K562 (cell line): ENCODE results near the gene ANKRD24. TPM values are rescaled to one million over a fixed set of nuclear protein-coding genes. Genes with fewer than 3 reads are reported as not detected.

Experiments
- ADNP ChIP-seq: fragments of 200-800 bp; sonication (Bioruptor generic); IDR thresholded peaks from 2 replicates; pipeline ENCODE4 v1.6.1; 2016; ENCODE audit warnings: missing genetic modification characterization, missing compliant biosample characterization
- DLX4 ChIP-seq: fragments of 250-450 bp; sonication (Bioruptor Pico); IDR thresholded peaks from 2 replicates; pipeline ENCODE4 v1.6.1; 2021; ENCODE audit warnings: mild to moderate bottlenecking
- ETS2 ChIP-seq: IDR thresholded peaks from 2 replicates; pipeline ENCODE4 v1.6.1; 2016; ENCODE audit warnings: borderline replicate concordance, missing genetic modification characterization, mild to moderate bottlenecking, moderate library complexity, missing compliant biosample characterization; ENCODE audit not compliant: poor library complexity, severe bottlenecking
- ETV1 ChIP-seq: fragments of 450-650 bp; conservative IDR thresholded peaks from 2 replicates; pipeline ENCODE4 v1.6.1; 2016; ENCODE audit warnings: missing genetic modification characterization, control low read depth, low read depth, missing compliant biosample characterization
- FOSL1 ChIP-seq: fragments of 200-800 bp; sonication (Bioruptor generic); conservative IDR thresholded peaks from 2 replicates; pipeline ENCODE4 v1.6.1; 2016; ENCODE audit warnings: missing genetic modification characterization, missing compliant biosample characterization
- FUS ChIP-seq: fragments of 200-400 bp; formaldehyde crosslinking; optimal IDR thresholded peaks from 2 replicates; pipeline ENCODE3; 2017; ENCODE audit warnings: low read depth, low read length
- HDAC1 ChIP-seq, 2 experiments: fragments of 450-650 bp; IDR thresholded peaks; 2 replicates each; pipeline ENCODE4 v1.6.1; 2016 to 2017; ENCODE audit warnings: inconsistent platforms in 1 of 2, mild to moderate bottlenecking in 1 of 2, moderate library complexity in 1 of 2
- MNT ChIP-seq, 2 experiments: fragments of 450-650 bp; conservative IDR thresholded peaks; 2 replicates each; pipeline ENCODE4 v1.6.1; 2017; ENCODE audit warnings: mild to moderate bottlenecking in 2 of 2, moderate library complexity in 2 of 2
- POU5F1 ChIP-seq: fragments of 150-350 bp; IDR thresholded peaks from 2 replicates; pipeline ENCODE4 v1.6.1; 2014; ENCODE audit warnings: borderline replicate concordance, low read length, low read depth, mild to moderate bottlenecking; ENCODE audit not compliant: partially characterized antibody
- RBM25 ChIP-seq: fragments of 200-400 bp; formaldehyde crosslinking; IDR thresholded peaks from 2 replicates; pipeline ENCODE4 v1.6.1; 2018; ENCODE audit warnings: low read length, low read depth, moderate library complexity; ENCODE audit not compliant: severe bottlenecking
- TCF7 ChIP-seq: sonication (generic); IDR thresholded peaks from 2 replicates; pipeline ENCODE4 v1.6.1; 2016; ENCODE audit warnings: antibody characterized with exemption, borderline replicate concordance
- TCFL5 ChIP-seq: fragments of 250-450 bp; sonication (Bioruptor Pico); conservative IDR thresholded peaks from 2 replicates; pipeline ENCODE4 v1.6.1; 2021; ENCODE audit warnings: mild to moderate bottlenecking, moderate library complexity, matching md5 sums
- XRCC3 ChIP-seq: fragments of 450-650 bp; IDR thresholded peaks from 2 replicates; pipeline ENCODE4 v1.6.1; 2017; ENCODE audit warnings: mild to moderate bottlenecking, moderate library complexity
- ZNF174 ChIP-seq: fragments of 250-450 bp; sonication (Bioruptor Pico); IDR thresholded peaks from 2 replicates; pipeline ENCODE4 v1.4.0; 2020; ENCODE audit warnings: mild to moderate bottlenecking
- ZNF24 ChIP-seq: fragments of 450-650 bp; IDR thresholded peaks from 2 replicates; pipeline ENCODE4 v1.6.1; 2016
- ZNF316 ChIP-seq: fragments of 450-650 bp; IDR thresholded peaks from 2 replicates; pipeline ENCODE4 v1.6.1; 2016
- ZNF408 ChIP-seq: fragments of 250-450 bp; sonication (Bioruptor Pico); IDR thresholded peaks from 2 replicates; pipeline ENCODE4 v1.4.0; 2020; ENCODE audit warnings: low read depth, mild to moderate bottlenecking, moderate library complexity
- ZNF764 ChIP-seq: fragments of 250-450 bp; sonication (Bioruptor Pico); IDR thresholded peaks from 2 replicates; pipeline ENCODE4 v1.4.0; 2020; ENCODE audit warnings: low read depth, mild to moderate bottlenecking, moderate library complexity
- polyA plus RNA-seq, 8 experiments: library from polyadenylated mRNA; depleted of rRNA in 4 of 8; stranded (reverse) in 5 of 8; unstranded in 3 of 8; fragments of >200 nt; fragmentation: Nextera tagmentation in 2 of 8; fragmentation: Illumina TruSeq in 1 of 8; extraction: Ambion mirVana in 2 of 8; extraction: Trizol in 1 of 8; gene quantifications; 2 replicates each; pipeline versions ENCODE4 v1.2.1 to v1.2.3, GENCODE V29; 2011 to 2014; ENCODE audit warnings: inconsistent platforms in 1 of 8, missing spikeins in 1 of 8
- total RNA-seq, 7 experiments: library from RNA; depleted of rRNA in 6 of 7; stranded (reverse); fragments of >200 nt in 6 of 7; fragmentation: Illumina TruSeq in 2 of 7; extraction: Trizol in 2 of 7; gene quantifications; 2 replicates each; pipeline versions ENCODE4 v1.2.1 to v1.2.3, GENCODE V29; 2011 to 2021; ENCODE audit warnings: low replicate concordance in 1 of 7
- TF ChIP-seq, protein P1 (sequence below): sonication (generic); formaldehyde crosslinking; IDR thresholded peaks from 2 replicates; pipeline ENCODE4 v1.8.1; 2023; ENCODE audit warnings: mild to moderate bottlenecking, missing genetic modification reagents
- TF ChIP-seq, protein P2 (sequence below): sonication (generic); formaldehyde crosslinking; IDR thresholded peaks from 2 replicates; pipeline ENCODE4 v1.8.1; 2023; ENCODE audit warnings: mild to moderate bottlenecking, missing genetic modification reagents, moderate library complexity

ANKRD24 gene
- total and polyA plus RNA-seq, 9 of the 15 experiments (the other 6 are each of a cell fraction or from before 2014, with no cell fraction given): 0.07 to 0.12 (median 0.09) TPM; not detected in 5

DNA sequence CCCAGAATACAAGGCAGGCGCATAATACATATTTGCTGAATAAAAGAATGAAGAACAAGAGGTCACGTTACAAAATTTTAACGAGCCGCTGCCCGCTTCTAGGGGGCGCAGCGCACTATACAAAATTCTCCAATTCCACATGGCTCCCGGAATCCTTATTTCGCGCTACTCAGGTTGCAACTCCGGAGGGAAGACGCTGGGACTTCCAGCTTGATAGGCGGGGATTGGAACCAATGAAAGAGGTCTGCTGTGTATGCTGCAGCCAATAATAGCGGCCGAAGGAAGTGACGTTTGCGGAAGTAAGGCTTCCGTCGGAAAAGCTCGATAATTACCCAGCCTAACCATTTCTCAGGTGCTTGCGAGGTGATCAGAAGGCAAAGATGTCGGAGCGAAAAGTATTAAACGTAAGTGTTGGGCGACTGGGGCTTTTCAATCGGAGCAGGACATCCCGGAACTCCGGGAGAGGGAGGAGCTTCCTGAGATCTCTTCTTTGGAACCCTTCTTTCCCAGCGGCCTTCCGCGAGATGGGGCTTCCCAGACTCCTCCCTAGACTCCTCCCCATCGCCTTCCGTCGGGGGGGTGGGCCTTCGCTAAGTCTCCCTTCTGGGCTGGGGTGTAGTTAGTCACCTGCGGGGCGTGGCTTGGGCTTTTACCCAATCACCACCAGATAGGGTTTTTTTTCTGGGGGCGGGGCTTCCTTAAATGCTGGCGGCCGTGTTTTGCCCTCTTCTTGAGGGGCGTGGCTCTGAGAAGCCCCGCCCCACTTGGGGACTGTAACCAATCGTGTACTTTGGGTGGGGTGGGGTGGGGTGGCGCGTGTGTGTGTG is 64.5 kb downstream of the ANKRD24 start, which contains the start of gene YJU2 (continued):
- TF ChIP-seq ZNF174 (CRISPR knock-in tag) (no peak), POU5F1 (peak; percentile 56), TCFL5 (CRISPR knock-in tag) (no peak), DLX4 (no peak), RBM25 (peak; percentile 99), ZNF24 (peak; percentile 79), XRCC3 (no peak), ZNF764 (CRISPR knock-in tag) (no peak), ZNF316 (no peak), TCF7 (peak; percentile 76; the same call in 1 of the 2 replicates), FUS (no peak), ETV1 (tag) (peak; percentile 70), ZNF408 (CRISPR knock-in tag) (no peak), ADNP (tag) (no peak), HDAC1 (IDR thresholded peaks at IDR 0.05) (peak in 1 of 2 experiments; percentile 76; a peak in 2 of 4 replicates), FOSL1 (peak; percentile 75), MNT (conservative IDR thresholded peaks at IDR 0.05) (peak; percentile 94 to 97), ETS2 (tag) (no peak)
- TF ChIP-seq, protein P1, sequence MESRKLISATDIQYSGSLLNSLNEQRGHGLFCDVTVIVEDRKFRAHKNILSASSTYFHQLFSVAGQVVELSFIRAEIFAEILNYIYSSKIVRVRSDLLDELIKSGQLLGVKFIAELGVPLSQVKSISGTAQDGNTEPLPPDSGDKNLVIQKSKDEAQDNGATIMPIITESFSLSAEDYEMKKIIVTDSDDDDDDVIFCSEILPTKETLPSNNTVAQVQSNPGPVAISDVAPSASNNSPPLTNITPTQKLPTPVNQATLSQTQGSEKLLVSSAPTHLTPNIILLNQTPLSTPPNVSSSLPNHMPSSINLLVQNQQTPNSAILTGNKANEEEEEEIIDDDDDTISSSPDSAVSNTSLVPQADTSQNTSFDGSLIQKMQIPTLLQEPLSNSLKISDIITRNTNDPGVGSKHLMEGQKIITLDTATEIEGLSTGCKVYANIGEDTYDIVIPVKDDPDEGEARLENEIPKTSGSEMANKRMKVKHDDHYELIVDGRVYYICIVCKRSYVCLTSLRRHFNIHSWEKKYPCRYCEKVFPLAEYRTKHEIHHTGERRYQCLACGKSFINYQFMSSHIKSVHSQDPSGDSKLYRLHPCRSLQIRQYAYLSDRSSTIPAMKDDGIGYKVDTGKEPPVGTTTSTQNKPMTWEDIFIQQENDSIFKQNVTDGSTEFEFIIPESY (CRISPR knock-in tag): no peak
- TF ChIP-seq, protein P2, sequence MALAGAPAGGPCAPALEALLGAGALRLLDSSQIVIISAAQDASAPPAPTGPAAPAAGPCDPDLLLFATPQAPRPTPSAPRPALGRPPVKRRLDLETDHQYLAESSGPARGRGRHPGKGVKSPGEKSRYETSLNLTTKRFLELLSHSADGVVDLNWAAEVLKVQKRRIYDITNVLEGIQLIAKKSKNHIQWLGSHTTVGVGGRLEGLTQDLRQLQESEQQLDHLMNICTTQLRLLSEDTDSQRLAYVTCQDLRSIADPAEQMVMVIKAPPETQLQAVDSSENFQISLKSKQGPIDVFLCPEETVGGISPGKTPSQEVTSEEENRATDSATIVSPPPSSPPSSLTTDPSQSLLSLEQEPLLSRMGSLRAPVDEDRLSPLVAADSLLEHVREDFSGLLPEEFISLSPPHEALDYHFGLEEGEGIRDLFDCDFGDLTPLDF (CRISPR knock-in tag): peak; percentile 83
